ENCODE results near the gene CR1L. TPM values are rescaled to one million over a fixed set of nuclear protein-coding genes. Genes with fewer than 3 reads are reported as not detected.
A peak's percentile ranks its signal among the peaks of the same experiment; 100 is the strongest.

The CR1L gene
- total and polyA plus RNA-seq, 9 of the 15 experiments (the other 6 are each of a cell fraction or from before 2014, with no cell fraction given) = 10.1 to 74.8 (median 34.3) TPM

- intact Hi-C loops (cut with micrococcal nuclease) = no loop called here
- WGBS (ENCODE audit: insufficient coverage, low coverage, missing lambda C conversion rate) = 91% methylated on average over 36 of the region's 44 CpGs
These were observed 24.6 kb downstream of the CR1L start for GRCh38 chr1:207669528-207670009.

More at GRCh38 chr1:207669528-207670009, 24.6 kb downstream of the CR1L start:
- 0 out of 2 replicates have a peak, but pooled peaks have one; percentile 34 for TF ChIP-seq CBX1 (IDR thresholded peaks at IDR 0.05; ENCODE audit: low read depth)
- peak; percentile 43; the same call in 1 of the 2 replicates for TF ChIP-seq POLR2G (IDR thresholded peaks at IDR 0.05; ENCODE audit: low read depth, low read length)
- peak; percentile 72 for TF ChIP-seq ZBTB33 (CRISPR knock-in tag; IDR thresholded peaks at IDR 0.05)
- no peak for TF ChIP-seq ZNF282 (CRISPR knock-in tag; IDR thresholded peaks at IDR 0.05)
- FAIRE-seq = no peak
- no peak for DNase-seq (ENCODE audit: extremely low read depth in 1 of 4, low spot score in 3 of 4)
- Histone ChIP-seq H3K4me3 (no peak overlapping the region), H3K9me1 (ENCODE audit: control insufficient read depth, insufficient read depth, low read length) (no peaks in the 10 kb centered on the region), H3K4me1 (replicated peaks in 1 of 2; ENCODE audit: control insufficient read depth in 2 of 2, insufficient read depth in 2 of 2, low read length in 2 of 2) (peaks cover 11 to 32% of the 10 kb centered on the region in 2 experiments; a peak in 4 of 5 replicates), H3K36me3 (ENCODE audit: control insufficient read depth, insufficient read depth, low read length) (peaks cover 18% of the 10 kb centered on the region), H3K4me2 (ENCODE audit: insufficient read depth, low read length) (no peak overlapping the region), H3K79me2 (ENCODE audit: control insufficient read depth, insufficient read depth, low read length) (peaks cover 85% of the 10 kb centered on the region), H3K27me3 (ENCODE audit: control insufficient read depth in 2 of 2, insufficient read depth in 2 of 2, low read length in 2 of 2) (no peaks in the 10 kb centered on the region), H3K9ac (ENCODE audit: insufficient read depth in 1 of 2, low read depth in 2 of 2, low read length in 2 of 2) (no peak overlapping the region), H3K9me3 (replicated peaks; ENCODE audit: control insufficient read depth, insufficient read depth, low read depth, low read length) (no peaks in the 10 kb centered on the region; the same call in none of the 2 replicates), H4K20me1 (replicated peaks; ENCODE audit: control insufficient read depth, insufficient read depth, low read length) (peaks cover 2% of the 10 kb centered on the region; the same call in 1 of the 2 replicates), H3K27ac (ENCODE audit: extremely low read depth, low read depth, low read length) (no peak overlapping the region), H2AFZ (ENCODE audit: low read depth, low read length) (no peak overlapping the region)
- CTCF ChIA-PET (ENCODE audit: low intra/inter-chr PET ratio) = no interaction called here
- no peak for ATAC-seq
- in situ Hi-C loops (cut with MboI) = loop anchor here (5.0 kb wide), 2 partner anchors 47 to 87 kb away; no protein-coding TSS in a partner anchor
- no TSS peak for BruUV-seq (replicated peaks)
- POLR2A ChIA-PET = interaction anchor here (0.7 kb wide), 1 partner anchor 10 kb away, joined by 4 read pairs; no protein-coding TSS in a partner anchor

Data from K562 (cell line).